GM21528 (cell line): ENCODE results near the gene SLC38A11.

Source experiments
- ATAC-seq: cut with Tn5 transposase; IDR thresholded peaks from one replicate; pipeline ENCODE4 v1.9.1; 2021; ENCODE audit warnings: mild to moderate bottlenecking, moderate library complexity; ENCODE audit not compliant: unreplicated experiment, low FRiP score

The SLC38A11 gene

GRCh38 chr2:164974221-164974620, 18.9 kb upstream of the SLC38A11 start:
- ATAC-seq: no peak

DNA sequence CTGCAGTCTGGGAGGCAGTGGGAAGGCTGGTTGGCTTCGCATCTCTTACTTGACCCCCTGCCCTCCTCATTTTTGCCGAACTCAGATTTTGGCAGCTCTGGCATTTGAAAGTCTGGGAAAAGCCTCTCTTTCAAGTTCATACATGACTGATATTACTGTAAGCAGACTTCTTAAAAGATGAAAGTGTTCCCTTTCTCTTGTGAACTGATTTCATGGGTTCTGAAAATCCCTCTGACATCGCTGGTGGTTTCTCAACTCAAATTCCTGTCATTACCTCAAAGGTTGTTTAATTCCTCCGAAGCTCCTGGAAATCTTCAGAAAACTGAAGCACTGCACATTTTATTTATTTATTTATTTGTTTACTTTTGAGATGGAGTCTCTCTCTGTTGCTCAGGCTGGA, 16.9 kb upstream of the SLC38A11 start:
- no peak for ATAC-seq

GRCh38 chr2:164969909-164970690, 14.8 kb upstream of the SLC38A11 start:
- ATAC-seq: no peak

- no peak for ATAC-seq
These were observed 12.5 kb upstream of the SLC38A11 start for GRCh38 chr2:164967781-164968228.

DNA sequence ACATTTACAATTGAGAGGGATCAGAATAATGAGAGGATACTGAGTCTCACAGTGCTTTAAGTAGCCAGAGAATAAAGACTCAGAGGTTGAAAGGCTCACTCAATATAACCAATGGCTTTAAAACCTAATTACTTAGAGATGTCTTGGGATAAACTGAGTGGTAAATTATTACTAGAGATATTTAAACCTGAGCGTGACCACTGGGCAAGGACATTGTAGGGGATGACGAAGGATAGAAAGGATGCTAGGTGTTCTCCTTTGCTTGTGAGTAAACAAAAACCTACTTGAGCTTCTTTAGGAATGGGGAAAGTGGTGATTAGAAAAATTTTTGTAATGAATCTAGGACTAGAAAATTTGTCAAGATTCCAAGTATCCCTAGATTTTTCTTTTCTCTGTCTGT, 12.0 kb upstream of the SLC38A11 start:
- ATAC-seq: no peak

DNA sequence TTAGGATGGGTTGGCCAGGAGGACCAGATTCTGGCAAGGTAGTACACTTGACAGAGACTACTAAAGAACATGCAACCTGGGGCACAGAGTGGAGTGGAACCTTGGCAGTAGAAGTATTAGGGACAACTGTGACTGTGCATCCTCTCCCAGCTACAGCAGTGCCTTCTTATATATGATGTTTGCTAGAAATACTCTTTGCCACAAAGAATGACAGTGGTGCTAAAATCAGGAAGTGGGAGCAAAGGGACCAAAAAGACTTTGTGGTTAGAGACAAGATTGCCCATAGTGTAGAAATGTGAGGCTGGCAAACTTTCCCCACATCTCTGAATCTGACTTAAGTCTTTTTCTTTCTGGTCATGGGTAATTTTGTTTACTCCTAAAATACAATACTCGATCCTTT, 9.4 kb upstream of the SLC38A11 start:
- ATAC-seq: no peak

DNA sequence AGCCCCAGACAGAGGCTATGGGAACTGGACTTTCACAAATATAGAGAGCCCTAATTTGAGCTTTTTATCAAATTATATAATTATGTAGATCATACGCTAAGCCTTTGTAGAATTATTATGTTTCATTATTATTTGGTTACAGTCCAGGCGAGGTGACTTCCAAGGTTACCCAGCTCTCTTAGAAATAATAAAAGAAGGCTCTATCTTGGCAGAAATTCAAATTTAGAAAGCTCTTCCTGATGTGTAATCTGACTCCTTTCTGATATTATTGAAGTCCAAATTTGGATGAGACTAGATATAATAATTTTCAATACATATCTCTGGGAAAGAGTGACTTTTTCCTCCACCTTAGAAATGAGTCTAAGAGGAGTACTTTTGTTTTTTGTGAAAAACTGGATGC, 4.8 kb upstream of the SLC38A11 start:
- ATAC-seq: no peak

GRCh38 chr2:164954186-164954585, 1.1 kb downstream of the SLC38A11 start:
- ATAC-seq: no peak

DNA sequence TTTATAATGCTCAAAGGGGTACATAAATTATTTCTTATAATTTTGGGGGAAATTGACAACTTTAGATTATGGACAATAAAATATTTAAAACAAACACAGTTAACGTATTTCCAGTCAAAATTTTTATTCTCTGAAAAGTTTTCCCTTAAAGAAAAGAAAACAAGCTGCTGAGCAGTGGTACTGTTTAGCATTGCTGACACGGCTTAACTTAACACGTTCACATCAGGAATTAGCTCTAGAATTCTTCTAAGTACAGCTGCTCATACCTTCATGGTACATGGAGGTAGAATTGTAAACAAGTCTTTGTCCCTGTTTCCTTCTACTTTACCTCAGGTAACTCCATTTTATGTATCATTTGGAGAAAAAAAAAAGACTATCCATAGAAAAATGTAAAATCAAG, 2.0 kb downstream of the SLC38A11 start:
- ATAC-seq: no peak

DNA sequence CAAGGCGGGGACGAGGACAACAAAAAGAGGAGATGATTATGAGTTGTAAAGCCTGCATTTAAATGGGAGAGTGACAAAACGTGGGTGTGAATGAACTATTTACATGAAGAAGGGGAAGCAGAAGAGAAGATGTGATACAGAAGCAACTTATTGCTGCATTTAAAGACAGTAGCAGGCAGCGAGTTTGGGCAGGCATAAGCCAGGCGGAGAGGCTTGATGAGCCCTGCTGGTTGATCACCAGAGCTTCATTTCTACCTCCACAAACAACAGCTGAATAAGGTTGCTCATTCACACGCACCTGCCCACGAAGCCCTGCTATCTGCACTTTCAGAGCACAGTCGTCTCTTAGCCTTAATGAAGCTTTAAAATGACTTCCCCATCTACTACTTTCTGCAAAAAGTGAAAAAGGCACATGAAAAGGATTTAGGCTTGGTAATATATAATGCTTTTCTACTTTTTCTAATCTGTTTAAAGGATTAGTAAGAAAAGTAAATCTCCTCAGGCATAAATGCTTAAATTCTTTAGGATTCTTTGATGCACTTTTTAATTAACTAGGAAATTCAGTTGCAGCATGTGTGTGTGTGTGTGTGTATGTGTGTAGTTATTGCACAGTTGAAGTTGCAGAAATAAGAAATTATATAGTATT, 3.1 kb downstream of the SLC38A11 start:
- no peak for ATAC-seq

DNA sequence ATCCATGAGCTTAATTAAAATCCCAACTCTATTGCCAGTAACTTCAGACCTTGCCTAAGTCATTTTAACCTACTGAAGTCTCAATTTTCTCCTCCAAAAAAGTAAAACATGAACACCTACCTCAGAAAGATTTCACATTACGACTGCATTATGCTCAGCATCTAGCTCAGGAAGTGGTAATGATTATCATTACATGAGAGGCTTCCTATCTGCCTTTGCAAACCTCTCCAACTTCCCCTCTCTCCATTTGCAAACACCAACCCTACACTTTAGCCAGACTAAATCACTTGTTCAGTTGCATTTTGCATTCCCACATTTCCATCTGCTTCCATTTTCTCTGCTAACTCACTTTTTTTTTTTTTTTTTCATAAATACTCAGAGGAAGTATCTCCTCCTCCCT, 6.8 kb downstream of the SLC38A11 start:
- no peak for ATAC-seq

- ATAC-seq: no peak
These were observed 8.0 kb downstream of the SLC38A11 start for GRCh38 chr2:164947281-164947680.

DNA sequence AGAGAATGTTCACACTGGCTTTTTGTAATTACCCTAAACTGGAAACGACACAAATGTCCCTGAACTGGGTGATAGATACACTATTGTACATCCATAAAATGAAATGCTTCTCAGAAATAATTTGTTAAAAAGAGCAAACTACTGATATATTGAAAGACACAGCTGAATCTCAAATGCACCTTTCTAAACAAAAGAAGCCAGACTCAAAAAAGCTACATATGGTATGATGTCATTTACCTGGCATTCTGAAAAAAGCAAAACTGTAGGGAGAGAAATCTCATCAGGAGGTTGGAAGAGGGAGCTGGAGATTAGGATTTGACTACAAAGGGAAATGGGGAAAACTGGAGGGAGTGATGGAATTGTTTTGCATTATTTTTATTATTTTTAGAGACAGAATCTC, 12.0 kb downstream of the SLC38A11 start:
- no peak for ATAC-seq

- ATAC-seq: no peak
These were observed 17.4 kb downstream of the SLC38A11 start for GRCh38 chr2:164937864-164938401.

DNA sequence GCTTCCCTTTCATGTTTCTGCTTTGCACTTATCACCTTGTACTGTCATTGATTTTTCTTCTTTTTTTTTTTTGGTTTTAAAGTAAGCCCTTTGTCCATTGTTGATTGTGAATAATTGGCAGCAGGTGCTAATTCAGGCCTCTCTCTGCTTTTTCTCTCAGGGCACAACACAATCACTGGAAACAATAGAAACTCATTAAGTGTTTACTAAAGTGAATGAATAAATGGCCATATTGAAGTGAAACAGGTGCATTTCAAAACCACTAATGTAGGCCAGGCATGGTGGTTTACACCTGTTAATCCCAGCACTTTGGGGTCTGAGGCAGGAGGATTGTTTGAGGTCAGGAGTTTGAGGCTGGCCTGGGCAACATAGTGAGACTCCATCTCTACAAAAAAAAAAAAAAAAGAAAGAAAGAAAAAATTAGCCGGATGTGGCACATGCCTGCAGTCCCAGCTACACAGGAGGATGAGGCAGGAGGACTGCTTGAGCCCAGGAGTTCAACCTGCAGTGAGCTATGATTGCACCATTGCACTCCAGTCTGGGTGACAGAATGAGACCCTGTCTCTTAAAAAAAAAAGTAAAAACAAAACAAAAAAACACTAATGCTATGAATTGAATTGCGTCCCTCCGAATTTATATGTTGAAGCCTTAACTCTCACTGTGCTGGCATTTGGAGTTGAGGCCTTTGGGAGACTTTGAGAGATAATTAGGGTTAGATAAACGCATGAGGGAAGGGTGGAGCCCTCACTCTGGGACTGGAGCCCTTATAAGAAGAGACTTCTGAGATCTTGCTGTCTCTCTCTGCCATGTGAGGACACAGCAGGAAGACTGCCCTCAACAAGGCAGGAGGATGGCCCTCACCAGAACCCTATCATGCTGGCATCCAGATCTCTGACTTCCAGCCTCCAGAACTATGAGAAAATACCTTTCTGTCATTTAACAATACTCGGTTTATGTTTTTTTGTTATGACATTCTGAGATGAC, 19.9 kb downstream of the SLC38A11 start:
- ATAC-seq: no peak

- ATAC-seq: no peak
These were observed 20.8 kb downstream of the SLC38A11 start for GRCh38 chr2:164934401-164935117.

GRCh38 chr2:164933671-164934189, 21.6 kb downstream of the SLC38A11 start:
- ATAC-seq: no peak

DNA sequence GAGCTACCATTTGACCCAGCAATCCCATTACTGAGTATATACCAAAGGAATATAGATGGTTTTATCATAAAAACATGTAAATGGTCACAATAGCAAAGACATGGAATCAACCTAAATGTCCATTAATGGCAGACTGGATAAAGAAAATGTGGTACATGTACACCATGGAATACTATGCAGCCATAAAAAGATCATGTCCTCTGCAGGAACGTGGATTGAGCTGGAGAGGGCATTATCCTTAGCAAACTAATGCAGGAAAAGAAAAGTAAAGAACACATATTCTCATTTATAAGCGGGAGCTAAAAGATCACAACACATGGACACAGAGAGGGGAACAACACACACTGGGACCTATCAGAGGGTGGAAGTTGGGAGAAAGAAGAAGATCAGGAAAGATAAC, 22.9 kb downstream of the SLC38A11 start:
- no peak for ATAC-seq

DNA sequence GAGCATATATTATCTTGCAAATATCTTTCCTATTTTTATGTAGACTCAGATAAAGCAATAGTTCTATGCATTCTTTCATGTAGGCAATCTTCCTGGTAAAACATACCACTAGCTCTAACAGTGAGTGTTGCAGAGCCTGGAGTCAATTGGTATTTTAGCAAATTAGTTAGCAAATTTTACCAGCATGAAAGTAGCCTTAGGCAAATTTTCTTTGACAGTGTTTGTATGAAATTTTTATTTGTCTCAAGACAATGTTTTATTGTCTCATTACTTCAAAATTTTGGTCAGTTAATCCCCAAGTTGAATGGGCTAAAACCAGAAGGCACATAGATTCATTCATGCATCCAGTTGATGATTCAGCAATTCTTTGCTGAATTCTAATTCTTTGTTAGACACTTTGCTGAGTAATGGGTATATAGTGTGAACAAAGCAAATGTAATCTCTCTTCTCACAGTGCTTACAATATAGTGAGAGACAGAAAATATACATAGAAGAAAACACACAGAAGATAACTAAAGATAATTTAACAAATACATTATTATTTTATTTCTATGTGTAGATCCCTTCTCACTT, 27.1 kb downstream of the SLC38A11 start:
- no peak for ATAC-seq
